HG03342 (cell line): Measurements from ENCODE around the gene SPATA20.

Experiments
- ATAC-seq: cut with Tn5 transposase; IDR thresholded peaks from one replicate; pipeline ENCODE4 v1.9.1; 2021; ENCODE audit warnings: mild to moderate bottlenecking, moderate library complexity; ENCODE audit not compliant: unreplicated experiment

The SPATA20 gene

DNA sequence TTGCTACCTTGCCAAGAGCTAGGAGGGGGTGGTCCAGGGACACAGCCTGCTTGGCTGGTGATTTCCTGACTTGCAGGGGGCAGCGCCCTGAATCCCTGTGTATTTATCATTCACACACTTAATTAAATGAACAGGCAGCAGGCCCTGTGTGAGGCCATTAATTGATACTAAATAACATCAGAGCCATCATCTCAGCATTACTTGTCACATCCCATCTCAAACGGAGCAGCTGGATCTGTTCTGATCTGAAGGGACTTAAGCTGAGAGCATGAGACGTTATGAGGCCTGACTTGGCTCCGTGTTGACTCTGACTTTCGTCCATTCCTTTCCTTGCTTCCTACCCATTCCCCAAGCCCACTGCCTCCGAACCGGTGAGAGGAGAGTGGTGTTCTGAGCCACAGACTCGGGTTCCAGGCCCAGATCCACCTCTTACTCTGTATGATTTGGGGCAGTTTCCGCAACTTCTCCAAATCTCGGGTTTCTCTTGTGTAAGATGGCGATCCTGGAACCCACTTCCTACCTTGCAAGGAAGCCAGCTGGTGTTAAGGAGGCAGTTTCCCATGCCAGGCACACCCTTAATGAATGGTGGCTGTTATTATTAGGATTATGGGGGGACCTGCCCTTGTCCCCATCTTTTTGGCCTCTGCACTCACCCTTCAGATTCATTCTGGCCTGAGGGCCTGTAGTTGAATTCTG, 47.3 kb downstream of the SPATA20 start:
- no peak for ATAC-seq

- no peak for ATAC-seq
Measured at GRCh38 chr17:50594892-50595291, 47.9 kb downstream of the SPATA20 start.

- ATAC-seq: no peak
Measured at GRCh38 chr17:50596191-50597037, 49.4 kb downstream of the SPATA20 start.

- ATAC-seq: no peak
Measured at GRCh38 chr17:50598487-50598886, 51.5 kb downstream of the SPATA20 start.

- ATAC-seq: no peak
Measured at GRCh38 chr17:50599606-50600005, 52.6 kb downstream of the SPATA20 start.

DNA sequence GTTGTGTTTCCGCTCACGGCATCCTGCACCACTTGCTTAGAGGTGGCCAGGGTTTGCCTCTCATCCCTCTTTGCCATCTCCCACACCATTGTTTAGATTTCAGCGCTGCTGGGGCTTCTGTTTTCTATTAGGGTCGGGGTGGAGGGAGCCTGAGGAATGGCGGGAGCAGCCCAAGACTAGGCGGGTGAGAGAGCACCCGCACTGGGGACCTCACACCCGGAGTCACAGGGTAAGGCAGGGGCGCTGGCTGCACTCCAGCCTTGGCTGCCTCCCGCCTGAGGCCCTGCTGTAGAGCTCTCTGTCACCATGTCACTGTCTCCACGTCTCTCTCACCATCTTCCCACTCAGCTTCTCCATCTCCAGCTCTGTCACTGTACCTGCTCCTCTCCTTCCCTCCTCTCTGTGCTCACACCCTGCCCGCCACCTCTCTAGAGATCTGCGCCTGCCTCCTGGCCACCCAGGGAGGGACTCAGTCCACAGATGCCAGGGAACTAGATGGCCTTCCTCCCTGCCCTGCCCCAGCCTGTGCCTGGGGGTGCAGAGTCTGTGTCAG, 54.9 kb downstream of the SPATA20 start:
- no peak for ATAC-seq

- ATAC-seq: no peak
Measured at GRCh38 chr17:50602836-50603235, 55.9 kb downstream of the SPATA20 start.

DNA sequence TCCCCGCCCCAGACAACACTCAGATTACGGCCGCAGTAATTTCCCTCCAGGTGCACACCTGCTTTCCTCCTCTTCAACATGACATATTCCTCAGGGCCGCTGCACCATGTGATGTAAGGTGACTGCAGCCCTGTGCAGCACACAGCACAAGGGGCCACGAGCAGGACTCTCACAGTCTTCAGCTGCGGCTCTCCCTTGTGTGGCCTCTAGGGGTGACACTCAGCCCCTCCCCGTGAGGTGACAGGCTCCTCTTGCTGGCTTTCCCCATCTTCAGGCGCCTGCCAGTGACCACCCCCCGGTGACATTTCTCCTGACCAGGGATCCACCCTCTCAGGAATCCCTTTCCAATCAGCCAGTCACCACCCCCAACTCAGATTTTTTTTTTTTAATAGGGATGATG, 56.4 kb downstream of the SPATA20 start:
- no peak for ATAC-seq

- no peak for ATAC-seq
Measured at GRCh38 chr17:50604513-50604912, 57.5 kb downstream of the SPATA20 start.

DNA sequence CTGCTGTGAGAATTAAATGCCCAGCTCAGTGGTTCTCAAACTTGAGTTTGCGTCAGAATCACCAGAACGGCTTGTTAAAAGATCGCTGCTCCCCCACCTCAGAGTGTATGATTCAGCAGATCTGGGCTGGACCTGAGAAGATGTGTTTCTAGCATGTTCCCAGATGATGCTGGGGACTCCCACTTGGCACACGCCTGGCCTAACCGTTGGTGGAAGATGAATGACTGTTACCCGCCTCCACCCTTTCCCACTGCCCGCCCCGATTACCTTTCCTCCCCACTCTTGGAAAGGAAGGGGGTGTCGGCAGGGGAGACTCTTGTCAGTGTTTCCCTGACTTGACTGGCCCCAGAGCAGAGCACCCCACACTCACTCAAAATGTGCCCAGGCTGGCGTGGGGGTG, 58.5 kb downstream of the SPATA20 start:
- ATAC-seq: no peak
